OCI-LY7 (cell line): ENCODE data around the gene FAM111A.
A peak's percentile ranks its signal among the peaks of the same experiment; 100 is the strongest.

Experiments used
- EZH2phosphoT487 ChIP-seq: fragments of 200-600 bp; sonication (generic); IDR thresholded peaks from 2 replicates; pipeline ENCODE4 v1.6.1; 2018; ENCODE audit warnings: low read depth, borderline replicate concordance, mild to moderate bottlenecking, mixed run types, antibody characterized with exemption, low read length, moderate library complexity, mixed read lengths
- TF ChIP-seq, protein P1 (sequence below): fragments of 200-600 bp; sonication (generic); conservative IDR thresholded peaks from 2 replicates; pipeline ENCODE4 v1.5.1; 2014; ENCODE audit warnings: mild to moderate bottlenecking, antibody characterized with exemption, low read length, moderate library complexity, mixed read lengths

DNA sequence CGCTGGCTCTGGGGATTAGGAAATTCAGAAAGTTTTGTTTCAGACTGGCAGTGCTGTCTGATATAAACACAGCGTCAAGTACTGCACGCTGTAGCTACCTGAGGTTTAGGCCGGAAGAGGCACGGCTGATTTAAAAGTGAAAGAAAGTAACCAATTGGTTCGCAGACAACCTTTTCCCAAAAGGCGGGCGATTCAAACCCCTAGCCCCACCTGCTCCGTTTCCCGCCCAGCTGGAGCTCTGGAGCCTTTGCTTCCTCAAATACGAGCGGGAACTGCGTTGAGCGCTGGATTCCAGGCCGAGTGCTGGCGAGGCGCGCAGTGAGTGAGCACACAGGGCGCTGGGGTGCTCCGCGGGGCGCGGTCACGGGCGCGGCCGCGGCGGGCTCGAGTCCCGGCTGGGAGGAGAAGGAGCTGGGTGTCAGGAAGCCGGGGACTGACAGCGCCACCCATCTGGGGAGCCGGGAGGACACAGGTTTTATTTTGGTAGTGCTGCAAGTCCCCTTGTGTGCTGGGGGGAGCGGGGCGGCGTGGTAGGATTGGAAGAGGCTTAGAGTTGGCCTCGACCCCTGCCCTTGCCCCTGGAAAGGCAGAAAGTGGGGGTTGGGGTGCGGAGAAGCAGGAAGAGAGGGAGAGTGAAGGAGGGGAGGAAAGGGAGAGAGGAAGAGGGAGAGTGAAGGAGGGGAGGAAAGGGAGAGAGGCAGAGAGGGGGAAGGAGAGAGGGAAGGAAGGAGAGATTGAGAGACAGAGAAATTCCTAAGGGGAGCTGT is 2.1 kb downstream of the FAM111A start:
- no peak for TF ChIP-seq EZH2phosphoT487
- TF ChIP-seq, protein P1, sequence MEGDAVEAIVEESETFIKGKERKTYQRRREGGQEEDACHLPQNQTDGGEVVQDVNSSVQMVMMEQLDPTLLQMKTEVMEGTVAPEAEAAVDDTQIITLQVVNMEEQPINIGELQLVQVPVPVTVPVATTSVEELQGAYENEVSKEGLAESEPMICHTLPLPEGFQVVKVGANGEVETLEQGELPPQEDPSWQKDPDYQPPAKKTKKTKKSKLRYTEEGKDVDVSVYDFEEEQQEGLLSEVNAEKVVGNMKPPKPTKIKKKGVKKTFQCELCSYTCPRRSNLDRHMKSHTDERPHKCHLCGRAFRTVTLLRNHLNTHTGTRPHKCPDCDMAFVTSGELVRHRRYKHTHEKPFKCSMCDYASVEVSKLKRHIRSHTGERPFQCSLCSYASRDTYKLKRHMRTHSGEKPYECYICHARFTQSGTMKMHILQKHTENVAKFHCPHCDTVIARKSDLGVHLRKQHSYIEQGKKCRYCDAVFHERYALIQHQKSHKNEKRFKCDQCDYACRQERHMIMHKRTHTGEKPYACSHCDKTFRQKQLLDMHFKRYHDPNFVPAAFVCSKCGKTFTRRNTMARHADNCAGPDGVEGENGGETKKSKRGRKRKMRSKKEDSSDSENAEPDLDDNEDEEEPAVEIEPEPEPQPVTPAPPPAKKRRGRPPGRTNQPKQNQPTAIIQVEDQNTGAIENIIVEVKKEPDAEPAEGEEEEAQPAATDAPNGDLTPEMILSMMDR = peak; percentile 81
